K562 (cell line): ENCODE results near the gene STUM. TPM values are rescaled to one million over a fixed set of nuclear protein-coding genes. Genes with fewer than 3 reads are reported as not detected.

Experiments
- ATAC-seq: fragments of 200-7000 bp; cut with Tn5 transposase; 3 replicates; pipeline ENCODE4 v1.9.1; 2020; ENCODE audit warnings: moderate library complexity
- BruUV-seq: library from RNA; stranded (reverse); fragments of 400-500 nt; replicated peaks from 2 replicates; lab custom pipeline; 2021; lab: Mats Ljungman, UMichigan
- CTCF ChIA-PET: fragments of 300-600 bp; formaldehyde crosslinking; extraction: SDS; loops from one replicate; lab custom pipeline; 2021; ENCODE audit warnings: low intra/inter-chr PET ratio; lab: Yijun Ruan, JAX
- POLR2A ChIA-PET: fragments of 300-600, 350-650 bp; sonication (Branson Sonifier 250); formaldehyde crosslinking; extraction: SDS; loops from one replicate; lab custom pipeline; 2021; ENCODE audit warnings: antibody characterized with exemption, inconsistent platforms; lab: Yijun Ruan, JAX
- DNase-seq, 4 experiments: peaks; one replicate each; pipeline versions ENCODE4 v3.0.0 to v3.0.0-alpha.2; 2011 to 2018; ENCODE audit warnings: low spot score in 3 of 4, mixed read lengths in 3 of 4; ENCODE audit errors: extremely low read depth in 1 of 4
- FAIRE-seq: peaks from 2 replicates; lab custom pipeline; 2011; peaks lifted over from hg19 to GRCh38; lab: Jason Lieb, UNC
- H2AFZ ChIP-seq: 2 replicates; pipeline ENCODE4 v1.6.0; 2011; ENCODE audit warnings: low read depth, low read length, control low read depth, inconsistent platforms
- H3K27ac ChIP-seq: fragments of 200-600 bp; 3 replicates; pipeline ENCODE4 v1.8.0; 2011; ENCODE audit warnings: low read depth, mild to moderate bottlenecking, control low read depth, inconsistent platforms, low read length, moderate library complexity, mixed read lengths; ENCODE audit errors: extremely low read depth
- H3K27me3 ChIP-seq, 2 experiments: fragments of 300-600 bp in 1 of 2; 2 replicates in 1 of 2; 3 replicates in 1 of 2; pipeline versions ENCODE4 v1.6.0 to v1.8.0; 2011; ENCODE audit warnings: inconsistent platforms in 2 of 2, low read length in 2 of 2, mild to moderate bottlenecking in 1 of 2, mixed read lengths in 1 of 2, moderate library complexity in 1 of 2; ENCODE audit not compliant: control insufficient read depth in 2 of 2, insufficient read depth in 2 of 2
- H3K36me3 ChIP-seq: fragments of 300-600 bp; 3 replicates; pipeline ENCODE4 v1.8.0; 2011; ENCODE audit warnings: mild to moderate bottlenecking, low read length, inconsistent platforms; ENCODE audit not compliant: control insufficient read depth, insufficient read depth
- H3K4me1 ChIP-seq, 2 experiments: fragments of 200-600 bp in 1 of 2; replicated peaks in 1 of 2; 2 replicates in 1 of 2; 3 replicates in 1 of 2; pipeline versions ENCODE4 v1.5.1 to v1.8.0; 2011; ENCODE audit warnings: inconsistent platforms in 2 of 2, low read length in 2 of 2, mild to moderate bottlenecking in 1 of 2, mixed read lengths in 1 of 2, moderate library complexity in 1 of 2; ENCODE audit not compliant: control insufficient read depth in 2 of 2, insufficient read depth in 2 of 2
- H3K4me2 ChIP-seq: 2 replicates; pipeline ENCODE4 v1.6.1; 2011; ENCODE audit warnings: low read length, control low read depth, inconsistent platforms, mixed read lengths; ENCODE audit not compliant: insufficient read depth
- H3K4me3 ChIP-seq: fragments of 200-600 bp; sonication (generic), shearing (Covaris generic); 2 replicates; pipeline ENCODE4 v1.5.1; 2016; ENCODE audit warnings: control low read depth, inconsistent platforms
- H3K79me2 ChIP-seq: fragments of 200-600 bp; 3 replicates; pipeline ENCODE4 v1.8.0; 2011; ENCODE audit warnings: low read length, inconsistent platforms; ENCODE audit not compliant: control insufficient read depth, insufficient read depth
- H3K9ac ChIP-seq, 2 experiments: 2 replicates each; pipeline versions ENCODE4 v1.6.0 to v1.6.1; 2011; ENCODE audit warnings: low read depth in 2 of 2, low read length in 2 of 2, control low read depth in 1 of 2, inconsistent platforms in 1 of 2, mild to moderate bottlenecking in 1 of 2, mixed read lengths in 1 of 2; ENCODE audit not compliant: insufficient read depth in 1 of 2
- H3K9me1 ChIP-seq: one replicate; pipeline ENCODE4 v1.6.0; 2011; ENCODE audit warnings: inconsistent platforms, mild to moderate bottlenecking, low read length, moderate library complexity; ENCODE audit not compliant: control insufficient read depth, insufficient read depth
- H3K9me3 ChIP-seq: replicated peaks from 2 replicates; pipeline ENCODE4 v1.5.1; 2011; ENCODE audit warnings: low read depth, low read length, inconsistent platforms; ENCODE audit not compliant: control insufficient read depth, insufficient read depth
- H4K20me1 ChIP-seq: replicated peaks from 2 replicates; pipeline ENCODE4 v1.6.1; 2011; ENCODE audit warnings: low read length, inconsistent platforms, mixed read lengths; ENCODE audit not compliant: control insufficient read depth, insufficient read depth
- DDX20 ChIP-seq: fragments of 450-650 bp; IDR thresholded peaks from 2 replicates; pipeline ENCODE4 v1.6.1; 2016; ENCODE audit warnings: missing genetic modification characterization, low read depth, mild to moderate bottlenecking, missing compliant biosample characterization, moderate library complexity
- GABPB1 ChIP-seq: sonication (generic); formaldehyde crosslinking; IDR thresholded peaks from 2 replicates; pipeline ENCODE4 v1.8.0; 2022; ENCODE audit warnings: mild to moderate bottlenecking, missing genetic modification reagents
- HNRNPH1 ChIP-seq: fragments of 200-400 bp; formaldehyde crosslinking; optimal IDR thresholded peaks from 2 replicates; pipeline ENCODE3; 2017; ENCODE audit warnings: low read depth, mild to moderate bottlenecking, low read length, moderate library complexity
- MEF2D ChIP-seq: conservative IDR thresholded peaks from 2 replicates; pipeline ENCODE4 v1.6.1; 2016; ENCODE audit warnings: low read depth, missing genetic modification characterization, missing compliant biosample characterization
- PHB ChIP-seq: fragments of 250-450 bp; sonication (Bioruptor Pico); IDR thresholded peaks from 2 replicates; pipeline ENCODE4 v1.5.0; 2021
- PHB2 ChIP-seq: fragments of 450-650 bp; IDR thresholded peaks from 2 replicates; pipeline ENCODE4 v1.6.1; 2017; ENCODE audit warnings: low read depth
- RAD21 ChIP-seq, 2 experiments: fragments of 250-450 bp in 1 of 2; fragments of 450-650 bp in 1 of 2; sonication (Bioruptor Pico) in 1 of 2; formaldehyde crosslinking in 1 of 2; IDR thresholded peaks in 1 of 2; conservative IDR thresholded peaks in 1 of 2; 2 replicates each; pipeline versions ENCODE4 v1.4.0 to v1.8.0; 2020 to 2022; ENCODE audit warnings: mild to moderate bottlenecking in 2 of 2, moderate library complexity in 1 of 2
- RFX1 ChIP-seq: fragments of 450-650 bp; IDR thresholded peaks from 2 replicates; pipeline ENCODE4 v1.6.1; 2016; ENCODE audit warnings: mild to moderate bottlenecking, moderate library complexity
- SETDB1 ChIP-seq: IDR thresholded peaks from one replicate; pipeline ENCODE4 v1.6.1; 2012; ENCODE audit warnings: low read length, control low read depth, inconsistent platforms
- ZFX ChIP-seq: sonication (generic); formaldehyde crosslinking; IDR thresholded peaks from 2 replicates; pipeline ENCODE4 v1.8.0; 2022; ENCODE audit warnings: mild to moderate bottlenecking, missing genetic modification reagents, moderate library complexity
- ZNF224 ChIP-seq: sonication (generic); formaldehyde crosslinking; IDR thresholded peaks from 2 replicates; pipeline ENCODE4 v1.8.0; 2022; ENCODE audit warnings: mild to moderate bottlenecking, missing genetic modification reagents
- ZNF324 ChIP-seq: fragments of 250-450 bp; sonication (Bioruptor Pico); IDR thresholded peaks from 2 replicates; pipeline ENCODE4 v1.4.0; 2020; ENCODE audit warnings: mild to moderate bottlenecking
- ZNF41 ChIP-seq: fragments of 250-450 bp; sonication (Bioruptor Pico); conservative IDR thresholded peaks from 2 replicates; pipeline ENCODE4 v1.4.0; 2020; ENCODE audit warnings: mild to moderate bottlenecking
- WGBS: fragments of 100-300 bp; shearing (Covaris generic); methylation state at CpG from one replicate; pipeline ENCODE4 v1.1.6; 2016; ENCODE audit warnings: low coverage, mixed read lengths; ENCODE audit not compliant: insufficient coverage; ENCODE audit errors: missing lambda C conversion rate; 5-methylcytosine and 5-hydroxymethylcytosine counted together
- in situ Hi-C: fragments of 300-500 bp; cut with MboI; formaldehyde crosslinking; loops from 4 replicates; pipeline ENCODE4 v1.15.0; 2018; ENCODE audit warnings: inconsistent platforms, mixed read lengths
- intact Hi-C: fragments of 100-400 bp; cut with micrococcal nuclease; formaldehyde crosslinking; loops from 2 replicates; pipeline ENCODE4 v1.14.2; 2022
- polyA plus RNA-seq, 8 experiments: library from polyadenylated mRNA; depleted of rRNA in 4 of 8; stranded (reverse) in 5 of 8; unstranded in 3 of 8; fragments of >200 nt; fragmentation: Nextera tagmentation in 2 of 8; fragmentation: Illumina TruSeq in 1 of 8; extraction: Ambion mirVana in 2 of 8; extraction: Trizol in 1 of 8; gene quantifications; 2 replicates each; pipeline versions ENCODE4 v1.2.1 to v1.2.3, GENCODE V29; 2011 to 2014; ENCODE audit warnings: inconsistent platforms in 1 of 8, missing spikeins in 1 of 8
- total RNA-seq, 7 experiments: library from RNA; depleted of rRNA in 6 of 7; stranded (reverse); fragments of >200 nt in 6 of 7; fragmentation: Illumina TruSeq in 2 of 7; extraction: Trizol in 2 of 7; gene quantifications; 2 replicates each; pipeline versions ENCODE4 v1.2.1 to v1.2.3, GENCODE V29; 2011 to 2021; ENCODE audit warnings: low replicate concordance in 1 of 7
- TF ChIP-seq, protein P1 (sequence below): fragments of 250-450 bp; sonication (Bioruptor Pico); IDR thresholded peaks from 2 replicates; pipeline ENCODE4 v1.8.0; 2021; ENCODE audit warnings: moderate library complexity, mild to moderate bottlenecking, inconsistent platforms

The STUM gene
- total and polyA plus RNA-seq, 9 of the 15 experiments (the other 6 are each of a cell fraction or from before 2014, with no cell fraction given) = not detected

DNA sequence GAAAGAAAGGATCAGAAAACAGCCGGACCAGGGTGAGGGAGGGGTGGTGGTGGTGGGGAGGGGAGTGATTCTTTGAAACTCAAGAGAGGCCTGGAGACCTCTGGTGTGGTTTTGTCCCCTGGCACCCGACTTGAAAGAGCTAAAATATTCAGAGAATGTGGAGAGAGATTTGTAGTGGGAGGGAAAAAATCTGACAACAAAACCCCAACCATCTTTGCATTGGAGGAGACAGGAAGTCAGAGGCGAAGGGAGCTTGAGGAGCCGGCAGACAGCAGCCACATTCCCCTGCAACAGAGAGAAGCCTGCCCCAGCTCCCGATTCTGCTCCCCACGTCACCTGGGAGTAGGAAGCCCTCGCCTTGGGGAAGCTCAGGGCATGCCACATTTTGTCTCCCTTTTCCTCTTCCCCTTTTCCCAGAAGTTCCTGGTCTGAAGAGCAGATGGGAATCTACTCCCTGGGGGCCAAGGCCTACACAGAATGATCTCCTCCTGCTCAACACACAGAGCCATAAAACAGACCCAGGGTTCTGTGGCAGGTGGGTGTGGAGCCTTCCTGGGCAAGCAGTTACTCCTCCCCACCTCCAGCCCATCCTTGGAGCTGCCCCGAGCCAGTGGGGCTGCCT lies 105.6 kb downstream of the STUM start:
- Histone ChIP-seq H2AFZ (no peak overlapping the region), H3K9me3 (no peaks in the 10 kb centered on the region), H3K79me2 (no peaks in the 10 kb centered on the region), H3K9me1 (no peaks in the 10 kb centered on the region), H3K27me3 (peaks cover 42 to 58% of the 10 kb centered on the region in 2 experiments), H3K4me1 (peaks cover 0 to 3% of the 10 kb centered on the region in 2 experiments; a peak in 3 of 5 replicates), H3K9ac (no peak overlapping the region), H3K36me3 (no peaks in the 10 kb centered on the region), H3K4me2 (no peak overlapping the region), H3K4me3 (no peak overlapping the region), H3K27ac (no peak overlapping the region), H4K20me1 (peaks cover 15% of the 10 kb centered on the region)
- no peak for TF ChIP-seq HNRNPH1
- no peak for TF ChIP-seq ZNF224 (CRISPR knock-in tag)
- no peak for TF ChIP-seq SETDB1
- TF ChIP-seq GABPB1 (CRISPR knock-in tag) = no peak
- no peak for TF ChIP-seq PHB (CRISPR knock-in tag)
- no peak for TF ChIP-seq ZNF41
- no peak for TF ChIP-seq RAD21 (CRISPR knock-in tag; conservative IDR thresholded peaks at IDR 0.05 in 1 of 2, IDR thresholded peaks at IDR 0.05 in 1 of 2)
- TF ChIP-seq RFX1 = no peak
- TF ChIP-seq, protein P1, sequence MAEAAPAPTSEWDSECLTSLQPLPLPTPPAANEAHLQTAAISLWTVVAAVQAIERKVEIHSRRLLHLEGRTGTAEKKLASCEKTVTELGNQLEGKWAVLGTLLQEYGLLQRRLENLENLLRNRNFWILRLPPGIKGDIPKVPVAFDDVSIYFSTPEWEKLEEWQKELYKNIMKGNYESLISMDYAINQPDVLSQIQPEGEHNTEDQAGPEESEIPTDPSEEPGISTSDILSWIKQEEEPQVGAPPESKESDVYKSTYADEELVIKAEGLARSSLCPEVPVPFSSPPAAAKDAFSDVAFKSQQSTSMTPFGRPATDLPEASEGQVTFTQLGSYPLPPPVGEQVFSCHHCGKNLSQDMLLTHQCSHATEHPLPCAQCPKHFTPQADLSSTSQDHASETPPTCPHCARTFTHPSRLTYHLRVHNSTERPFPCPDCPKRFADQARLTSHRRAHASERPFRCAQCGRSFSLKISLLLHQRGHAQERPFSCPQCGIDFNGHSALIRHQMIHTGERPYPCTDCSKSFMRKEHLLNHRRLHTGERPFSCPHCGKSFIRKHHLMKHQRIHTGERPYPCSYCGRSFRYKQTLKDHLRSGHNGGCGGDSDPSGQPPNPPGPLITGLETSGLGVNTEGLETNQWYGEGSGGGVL (CRISPR knock-in tag) = no peak
- TF ChIP-seq PHB2 = no peak
- no peak for TF ChIP-seq ZFX (CRISPR knock-in tag)
- TF ChIP-seq ZNF324 (CRISPR knock-in tag) = no peak
- TF ChIP-seq MEF2D (tag) = no peak
- no peak for TF ChIP-seq DDX20 (tag)
- in situ Hi-C loops (no loop called here), intact Hi-C loops (no loop called here)
- ATAC-seq (no peak), FAIRE-seq (no peak), DNase-seq (no peak)
- ChIA-PET CTCF (no interaction called here), POLR2A (interaction anchor here (0.6 to 1.0 kb wide), 6 partner anchors 8 to 156 kb away, joined by 3 to 6 read pairs (median 3); no protein-coding TSS in a partner anchor)
- no TSS peak for BruUV-seq
- WGBS = 0% methylated on average over 8 of the region's 8 CpGs
